AG04449 (cell line): ENCODE measurements around the gene PTH1R.

Experiments used
- CTCF ChIA-PET: fragments of 350-600 bp; formaldehyde crosslinking; extraction: SDS; loops from one replicate; lab custom pipeline; 2021; ENCODE audit warnings: antibody characterized with exemption; lab: Yijun Ruan, JAX
- POLR2A ChIA-PET: fragments of 400-600, 350-600 bp; formaldehyde crosslinking; extraction: SDS; loops from one replicate; lab custom pipeline; 2020; ENCODE audit warnings: antibody characterized with exemption, inconsistent platforms; lab: Yijun Ruan, JAX
- DNase-seq: peaks from one replicate; pipeline ENCODE4 v3.0.0-alpha.2; 2010; ENCODE audit warnings: low read depth, low spot score
- H3K4me3 ChIP-seq: 2 replicates; pipeline ENCODE4 v1.5.1; 2011; ENCODE audit warnings: low read depth, mild to moderate bottlenecking, control low read depth, low read length
- TF ChIP-seq, protein P1 (sequence below): IDR thresholded peaks from one replicate; pipeline ENCODE4 v1.5.1; 2011; ENCODE audit warnings: mild to moderate bottlenecking, moderate library complexity, low read length, control low read depth, inconsistent platforms; ENCODE audit not compliant: insufficient read depth; ENCODE audit errors: missing control alignments

The PTH1R gene

GRCh38 chr3:46943237-46944187, 66.0 kb downstream of the PTH1R start:
- ChIA-PET CTCF (interaction anchor here (6.3 kb wide), 1 partner anchor 8 kb away, joined by 59 read pairs; no protein-coding TSS in a partner anchor), POLR2A (no interaction called here)
- no peak for DNase-seq
- H3K4me3 ChIP-seq: no peak overlapping the region
- TF ChIP-seq, protein P1, sequence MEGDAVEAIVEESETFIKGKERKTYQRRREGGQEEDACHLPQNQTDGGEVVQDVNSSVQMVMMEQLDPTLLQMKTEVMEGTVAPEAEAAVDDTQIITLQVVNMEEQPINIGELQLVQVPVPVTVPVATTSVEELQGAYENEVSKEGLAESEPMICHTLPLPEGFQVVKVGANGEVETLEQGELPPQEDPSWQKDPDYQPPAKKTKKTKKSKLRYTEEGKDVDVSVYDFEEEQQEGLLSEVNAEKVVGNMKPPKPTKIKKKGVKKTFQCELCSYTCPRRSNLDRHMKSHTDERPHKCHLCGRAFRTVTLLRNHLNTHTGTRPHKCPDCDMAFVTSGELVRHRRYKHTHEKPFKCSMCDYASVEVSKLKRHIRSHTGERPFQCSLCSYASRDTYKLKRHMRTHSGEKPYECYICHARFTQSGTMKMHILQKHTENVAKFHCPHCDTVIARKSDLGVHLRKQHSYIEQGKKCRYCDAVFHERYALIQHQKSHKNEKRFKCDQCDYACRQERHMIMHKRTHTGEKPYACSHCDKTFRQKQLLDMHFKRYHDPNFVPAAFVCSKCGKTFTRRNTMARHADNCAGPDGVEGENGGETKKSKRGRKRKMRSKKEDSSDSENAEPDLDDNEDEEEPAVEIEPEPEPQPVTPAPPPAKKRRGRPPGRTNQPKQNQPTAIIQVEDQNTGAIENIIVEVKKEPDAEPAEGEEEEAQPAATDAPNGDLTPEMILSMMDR: no peak

- ChIA-PET POLR2A (no interaction called here), CTCF (interaction anchor here (0.6 to 6.3 kb wide), 2 partner anchors 9 to 21 kb away, joined by 3 to 59 read pairs; no protein-coding TSS in a partner anchor)
- H3K4me3 ChIP-seq: no peak overlapping the region
- TF ChIP-seq, protein P1: no peak
- no peak for DNase-seq
Observed at GRCh38 chr3:46944191-46944590, 66.7 kb downstream of the PTH1R start.

DNA sequence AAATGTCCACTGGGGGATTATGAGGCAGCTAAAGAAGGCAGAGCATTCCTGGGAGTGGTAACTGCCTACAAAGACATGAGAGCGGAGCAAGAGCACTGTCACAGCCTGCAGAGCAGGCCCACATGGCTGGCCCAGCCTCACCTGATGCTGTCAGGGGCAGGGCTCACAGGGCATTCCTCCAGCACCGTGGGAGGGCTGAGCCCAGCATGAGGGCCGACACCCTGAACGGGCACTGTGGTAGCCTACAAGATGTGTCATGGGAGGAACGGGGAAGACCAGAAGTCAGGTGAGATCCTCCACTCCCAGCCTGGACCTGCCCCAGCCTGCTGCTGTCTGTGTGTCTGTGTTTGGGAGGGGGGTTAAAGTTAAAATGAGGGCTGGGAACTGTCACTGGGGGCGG, 68.9 kb downstream of the PTH1R start:
- TF ChIP-seq, protein P1: no peak
- no peak overlapping the region for H3K4me3 ChIP-seq
- POLR2A ChIA-PET: no interaction called here
- CTCF ChIA-PET: interaction anchor here (1.1 to 6.3 kb wide), 4 partner anchors 11 to 37 kb away, joined by 4 to 59 read pairs (median 4); no protein-coding TSS in a partner anchor
- no peak for DNase-seq

DNA sequence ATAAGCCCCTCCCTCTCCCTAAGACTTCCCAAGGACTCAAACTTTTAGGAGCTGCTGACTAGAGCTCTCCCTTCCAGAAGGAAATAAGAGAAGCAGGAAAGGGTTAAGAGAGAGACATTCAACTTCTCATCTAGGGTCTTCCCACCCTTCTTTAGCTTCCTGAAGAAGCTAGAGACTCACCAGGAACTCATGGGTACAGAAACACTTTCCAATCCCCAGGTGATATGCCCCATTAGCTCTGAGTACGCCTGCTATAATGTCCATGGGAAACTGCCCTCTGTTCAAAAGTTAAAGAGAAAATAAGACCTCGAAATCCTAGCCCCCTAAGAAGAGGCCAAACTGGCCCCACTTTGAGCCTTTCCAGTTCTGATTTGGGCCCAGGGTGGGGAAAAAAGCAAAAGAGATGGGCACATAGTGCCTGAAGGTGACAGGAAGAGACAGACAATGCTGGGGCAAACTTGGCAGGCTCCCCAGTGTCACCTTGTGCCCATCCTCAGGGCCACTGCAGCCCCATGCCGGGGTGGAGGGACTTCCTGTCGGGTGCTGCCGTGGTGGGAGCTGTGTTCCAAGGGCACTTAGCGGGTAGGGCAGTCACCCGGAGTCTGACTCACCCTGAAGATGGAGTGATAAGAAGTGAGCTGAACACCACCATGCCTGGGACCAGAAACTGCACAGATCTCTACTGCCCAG, 69.5 kb downstream of the PTH1R start:
- ChIA-PET POLR2A (interaction anchor here (1.0 to 1.4 kb wide), 2 partner anchors 11 to 24 kb away, joined by 3 read pairs; no protein-coding TSS in a partner anchor), CTCF (interaction anchor here (1.3 to 6.3 kb wide), 3 partner anchors 12 to 37 kb away, joined by 4 to 59 read pairs (median 5); no protein-coding TSS in a partner anchor)
- no peak for DNase-seq
- H3K4me3 ChIP-seq: no peak overlapping the region
- TF ChIP-seq, protein P1: no peak

DNA sequence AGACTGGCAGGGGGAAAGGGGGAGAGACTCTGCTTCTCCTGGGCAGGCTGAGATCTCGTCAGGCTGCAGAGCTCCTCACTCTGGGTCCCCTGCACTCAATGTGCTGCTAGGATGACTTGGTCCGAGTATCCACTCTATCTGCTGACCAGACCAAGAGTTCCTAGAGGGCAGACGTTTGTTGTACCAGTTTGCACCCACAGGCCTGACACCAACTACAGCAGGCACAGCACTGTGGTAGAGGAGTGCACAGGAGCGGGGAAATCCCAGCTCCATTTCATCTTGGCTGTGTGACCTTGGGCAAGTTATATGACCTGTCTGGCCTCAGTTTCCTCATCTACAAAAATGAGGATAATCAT, 70.0 kb downstream of the PTH1R start:
- CTCF ChIA-PET: interaction anchor here (1.3 to 6.3 kb wide), 3 partner anchors 12 to 38 kb away, joined by 4 to 59 read pairs (median 5); no protein-coding TSS in a partner anchor
- no peak for DNase-seq

More for the DNA sequence above, 70.0 kb downstream of the PTH1R start:
- TF ChIP-seq, protein P1: no peak
- POLR2A ChIA-PET: interaction anchor here (1.0 to 1.4 kb wide), 2 partner anchors 12 to 23 kb away, joined by 3 read pairs; no protein-coding TSS in a partner anchor
- H3K4me3 ChIP-seq: no peak overlapping the region
